Gastrocnemius medialis (tissue), 4 donors: ENCODE results near the gene BET1L. TPM values are rescaled to one million over a fixed set of nuclear protein-coding genes. Genes with fewer than 3 reads are reported as not detected.

Source experiments
- ATAC-seq, 2 donors: fragments of 150-250 bp; one replicate each; pipeline ENCODE4 v1.9.1; 2016
- DNase-seq, 2 donors: peaks; one replicate each; pipeline ENCODE4 v3.0.0-alpha.2; 2019
- H3K27ac ChIP-seq, 4 donors: fragments of 200-600 bp; sonication (generic); 1 replicate in 1 of 4; 2 replicates in 3 of 4; pipeline ENCODE4 v1.5.1; 2016 to 2018; ENCODE audit warnings: mild to moderate bottlenecking in 2 of 4, moderate library complexity in 1 of 4
- H3K27me3 ChIP-seq, 3 donors: fragments of 200-600 bp; sonication (generic) in 2 of 3; 1 replicate in 1 of 3; 2 replicates in 2 of 3; pipeline versions ENCODE4 v1.5.1 to v1.6.0; 2016 to 2019; ENCODE audit warnings: mild to moderate bottlenecking in 1 of 3, moderate library complexity in 1 of 3
- H3K36me3 ChIP-seq, 2 donors: fragments of 200-600 bp; sonication (generic) in 1 of 2; one replicate each; pipeline ENCODE4 v1.5.1; 2017 to 2018
- H3K4me1 ChIP-seq, 2 donors: fragments of 200-600 bp; sonication (generic) in 1 of 2; one replicate each; pipeline ENCODE4 v1.5.1; 2016 to 2017; ENCODE audit warnings: mild to moderate bottlenecking in 2 of 2
- H3K4me3 ChIP-seq, 4 donors: fragments of 200-600 bp; sonication (generic) in 3 of 4; 1 replicate in 1 of 4; 2 replicates in 3 of 4; pipeline ENCODE4 v1.5.1; 2016 to 2019; ENCODE audit warnings: mild to moderate bottlenecking in 2 of 4
- H3K9me3 ChIP-seq, 3 donors: fragments of 200-600 bp; sonication (generic) in 2 of 3; 1 replicate in 1 of 3; 2 replicates in 2 of 3; pipeline ENCODE4 v1.5.1; 2016 to 2019
- POLR2A ChIP-seq, 2 donors: fragments of 450-650 bp; IDR thresholded peaks; one replicate each; pipeline ENCODE4 v1.6.1; 2017; ENCODE audit warnings: antibody characterized with exemption in 2 of 2, mild to moderate bottlenecking in 2 of 2, moderate library complexity in 2 of 2
- in situ Hi-C, 4 donors: fragments of 200-750 bp; cut with MboI; loops; one replicate each; pipeline versions ENCODE4 v1.15.0 to v1.8.0; 2017; ENCODE audit warnings: low sequenced_read_pairs in 4 of 4
- intact Hi-C: fragments of 100-400 bp; cut with DNase I; formaldehyde crosslinking; loops from one replicate; pipeline ENCODE4 v1.15.1; 2023; ENCODE audit warnings: low total_unique reads
- total RNA-seq, 4 donors: library from RNA; depleted of rRNA; stranded (reverse); fragments of >200 nt; gene quantifications; one replicate each; pipeline versions ENCODE4 v1.1.0 to v1.2.3, GENCODE V29; 2016
- TF ChIP-seq, protein P1 (sequence below), 5 experiments: fragments of 450-650 bp in 3 of 5; fragments of 200-600 bp in 2 of 5; sonication (generic) in 2 of 5; IDR thresholded peaks in 4 of 5; conservative IDR thresholded peaks in 1 of 5; 1 replicate in 4 of 5; 2 replicates in 1 of 5; pipeline ENCODE4 v1.5.1; 2016 to 2019; ENCODE audit warnings: antibody characterized with exemption in 5 of 5, mild to moderate bottlenecking in 3 of 5, moderate library complexity in 3 of 5

The BET1L gene, protein sequence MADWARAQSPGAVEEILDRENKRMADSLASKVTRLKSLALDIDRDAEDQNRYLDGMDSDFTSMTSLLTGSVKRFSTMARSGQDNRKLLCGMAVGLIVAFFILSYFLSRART
- 10 to 100 TPM; 11.3 to 15.9 (median 12.8) TPM for total RNA-seq

DNA sequence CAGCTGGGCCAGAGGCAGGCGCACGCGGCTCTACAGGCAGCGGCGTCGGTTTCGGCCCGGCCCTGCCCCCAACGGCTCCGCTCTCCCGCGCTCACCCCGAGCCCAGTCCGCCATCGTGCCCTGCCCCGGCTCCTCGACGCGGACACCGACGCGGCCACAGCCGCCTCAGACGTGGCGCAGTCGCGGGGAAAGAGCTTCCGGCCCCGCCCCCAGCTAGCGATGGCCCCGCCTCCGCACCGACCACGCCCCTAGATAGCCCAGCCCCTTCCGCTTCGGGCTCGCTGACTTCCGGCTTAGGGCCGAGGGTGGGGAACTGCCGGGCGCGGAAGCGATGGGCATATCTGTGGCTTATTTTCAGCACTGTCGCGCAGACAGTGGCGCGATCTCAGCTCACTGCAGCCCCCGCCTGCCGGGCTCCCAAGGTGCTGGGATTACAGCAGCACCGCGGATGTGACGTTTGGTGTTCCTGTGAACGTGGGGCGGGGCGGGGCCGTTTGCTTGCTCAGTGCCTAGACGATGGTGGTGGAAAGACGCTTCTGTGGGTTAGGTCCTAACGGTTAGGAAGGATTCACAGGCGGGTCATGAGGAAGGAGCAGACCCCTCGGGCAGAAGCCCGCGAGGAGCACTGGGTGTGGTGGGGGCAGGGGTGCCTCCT, at the start of gene BET1L, which contains the start of gene RIC8A:
Gene BET1L (minus strand): TSS at position 192 of the 655 bp plus-strand sequence. CDS start 78 bp downstream, at position 114.
Gene RIC8A (plus strand): TSS at position 501 of the 655 bp plus-strand sequence. CDS start 1,147 bp downstream, outside the sequence.
- TF ChIP-seq POLR2A (IDR thresholded peaks at IDR 0.05) = peak; percentile 94 to 96
- TF ChIP-seq, protein P1, sequence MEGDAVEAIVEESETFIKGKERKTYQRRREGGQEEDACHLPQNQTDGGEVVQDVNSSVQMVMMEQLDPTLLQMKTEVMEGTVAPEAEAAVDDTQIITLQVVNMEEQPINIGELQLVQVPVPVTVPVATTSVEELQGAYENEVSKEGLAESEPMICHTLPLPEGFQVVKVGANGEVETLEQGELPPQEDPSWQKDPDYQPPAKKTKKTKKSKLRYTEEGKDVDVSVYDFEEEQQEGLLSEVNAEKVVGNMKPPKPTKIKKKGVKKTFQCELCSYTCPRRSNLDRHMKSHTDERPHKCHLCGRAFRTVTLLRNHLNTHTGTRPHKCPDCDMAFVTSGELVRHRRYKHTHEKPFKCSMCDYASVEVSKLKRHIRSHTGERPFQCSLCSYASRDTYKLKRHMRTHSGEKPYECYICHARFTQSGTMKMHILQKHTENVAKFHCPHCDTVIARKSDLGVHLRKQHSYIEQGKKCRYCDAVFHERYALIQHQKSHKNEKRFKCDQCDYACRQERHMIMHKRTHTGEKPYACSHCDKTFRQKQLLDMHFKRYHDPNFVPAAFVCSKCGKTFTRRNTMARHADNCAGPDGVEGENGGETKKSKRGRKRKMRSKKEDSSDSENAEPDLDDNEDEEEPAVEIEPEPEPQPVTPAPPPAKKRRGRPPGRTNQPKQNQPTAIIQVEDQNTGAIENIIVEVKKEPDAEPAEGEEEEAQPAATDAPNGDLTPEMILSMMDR (IDR thresholded peaks at IDR 0.05 in 4 of 5, conservative IDR thresholded peaks at IDR 0.05 in 1 of 5) = no peak
- no peaks in the 10 kb centered on the region for H3K27me3 ChIP-seq
- DNase-seq (peak; percentile 87 to 96), ATAC-seq (peak; percentile 84 to 87)
- H3K4me1 ChIP-seq = peaks cover 26 to 41% of the 10 kb centered on the region in 2 donors
- H3K4me3 ChIP-seq = peak within 1 kb of the TSS; percentile 72 to 99 (median 84)
- H3K9me3 ChIP-seq = no peaks in the 10 kb centered on the region
- in situ Hi-C loops = no loop called here
- H3K27ac ChIP-seq = peak within 1 kb of the TSS; percentile 95 to 100 (median 98)
- intact Hi-C loops = loop anchor here (5.0 to 10.0 kb wide), 3 partner anchors 145 to 300 kb away; partner anchors contain the start of genes ANO9 and RNH1
- H3K36me3 ChIP-seq = peaks cover 0 to 53% of the 10 kb centered on the region in 2 donors

DNA sequence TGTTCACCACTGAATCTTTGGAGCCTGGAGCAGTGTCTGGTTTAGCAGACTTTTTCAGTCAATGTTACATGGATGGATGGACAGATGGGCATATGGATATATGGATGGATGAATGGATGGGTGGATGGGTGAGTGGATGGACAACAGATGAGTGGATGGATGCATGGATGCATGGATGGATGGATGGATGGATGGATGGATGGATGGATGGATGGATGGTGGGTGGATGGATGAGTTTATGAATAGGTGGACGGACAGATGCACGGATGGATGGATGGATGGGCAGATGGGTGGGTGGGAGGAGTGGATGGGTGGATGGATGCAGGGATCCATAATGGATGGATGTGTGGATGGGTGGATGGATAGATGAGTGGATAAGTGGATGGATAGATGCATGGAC, 48.6 kb upstream of the BET1L start:
- in situ Hi-C loops = no loop called here
- intact Hi-C loops = loop anchor here (10.0 kb wide), 1 partner anchor 99 kb away; no protein-coding TSS in a partner anchor
- no peaks in the 10 kb centered on the region for H3K9me3 ChIP-seq
- no peaks in the 10 kb centered on the region for H3K4me1 ChIP-seq
- H3K36me3 ChIP-seq = peaks cover 0 to 28% of the 10 kb centered on the region in 2 donors
- H3K27ac ChIP-seq = no peak overlapping the region
- no peaks in the 10 kb centered on the region for H3K27me3 ChIP-seq
- ATAC-seq = no peak
- TF ChIP-seq POLR2A (IDR thresholded peaks at IDR 0.05) = no peak
- TF ChIP-seq, protein P1 (IDR thresholded peaks at IDR 0.05 in 4 of 5, conservative IDR thresholded peaks at IDR 0.05 in 1 of 5) = no peak
- DNase-seq = no peak
- no peak overlapping the region for H3K4me3 ChIP-seq

DNA sequence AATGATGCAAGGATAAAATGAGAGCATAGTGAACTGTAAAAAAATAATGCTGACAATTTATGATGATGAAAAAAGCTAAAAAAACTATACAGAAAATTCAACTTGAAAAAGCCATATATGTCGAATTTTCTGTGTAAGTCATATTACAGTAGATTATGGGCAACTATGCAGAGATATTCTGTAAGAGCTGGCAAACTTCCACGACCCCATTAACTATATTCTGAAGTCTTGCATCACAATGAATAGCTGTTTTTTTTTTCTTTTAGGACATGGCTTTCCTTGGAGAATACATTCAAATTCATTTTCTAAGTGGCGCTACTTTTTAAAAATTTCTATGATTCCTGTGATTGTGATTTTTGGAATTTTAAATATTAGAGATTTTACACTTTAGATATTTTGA, 48.0 kb upstream of the BET1L start:
- Histone ChIP-seq H3K4me1 (no peaks in the 10 kb centered on the region), H3K36me3 (peaks cover 0 to 34% of the 10 kb centered on the region in 2 donors), H3K27ac (no peak overlapping the region), H3K27me3 (no peaks in the 10 kb centered on the region), H3K9me3 (no peaks in the 10 kb centered on the region), H3K4me3 (no peak overlapping the region)
- DNase-seq (no peak), ATAC-seq (no peak)
- intact Hi-C loops = loop anchor here (10.0 kb wide), 1 partner anchor 100 kb away; no protein-coding TSS in a partner anchor
- in situ Hi-C loops = no loop called here
- TF ChIP-seq, protein P1 (IDR thresholded peaks at IDR 0.05 in 4 of 5, conservative IDR thresholded peaks at IDR 0.05 in 1 of 5) = no peak
- no peak for TF ChIP-seq POLR2A (IDR thresholded peaks at IDR 0.05)

DNA sequence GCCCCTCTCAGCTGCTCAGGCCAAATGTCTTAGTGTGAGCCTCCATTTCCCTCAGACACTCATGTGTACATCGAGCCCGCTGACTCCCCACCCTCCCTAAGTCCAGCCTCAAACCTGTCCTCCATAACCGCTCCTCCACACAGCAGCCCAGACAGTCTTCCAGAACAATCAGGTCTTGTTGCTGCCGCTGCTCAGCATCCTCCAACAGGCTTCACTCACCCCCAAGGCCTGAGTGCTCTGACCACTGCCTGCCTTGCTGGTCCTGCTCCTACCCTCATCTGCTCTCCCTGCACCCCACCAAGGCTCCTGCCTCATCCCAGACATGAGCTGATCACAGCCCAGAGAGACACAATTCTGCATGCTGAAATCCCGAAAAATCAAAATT, 46.7 kb upstream of the BET1L start:
- TF ChIP-seq, protein P1 (IDR thresholded peaks at IDR 0.05 in 4 of 5, conservative IDR thresholded peaks at IDR 0.05 in 1 of 5) = no peak
- TF ChIP-seq POLR2A (IDR thresholded peaks at IDR 0.05) = no peak
- Histone ChIP-seq H3K9me3 (no peaks in the 10 kb centered on the region), H3K27me3 (no peaks in the 10 kb centered on the region), H3K36me3 (peaks cover 0 to 46% of the 10 kb centered on the region in 2 donors), H3K27ac (no peak overlapping the region), H3K4me1 (no peaks in the 10 kb centered on the region), H3K4me3 (no peak overlapping the region)
- intact Hi-C loops = loop anchor here (10.0 kb wide), 1 partner anchor 101 kb away; no protein-coding TSS in a partner anchor
- in situ Hi-C loops = no loop called here
- DNase-seq = no peak
- no peak for ATAC-seq
